ENCODE data around the gene VCX.

GRCh38 chrX:7828594-7828993 is 14.4 kb upstream of the VCX start:
- TF ChIP-seq CTCF (conservative IDR thresholded peaks at IDR 0.05; ENCODE audit: low read length) (no peak), EZH2phosphoT487 (IDR thresholded peaks at IDR 0.05; ENCODE audit: borderline replicate concordance) (no peak)
